T-helper 1 cell treated with Interleukin-12 subunit alpha and Interleukin-12 subunit beta and Interleukin-4 antibody, amounts not matched to agents 30 ng/mL and 1 ng/mL, for 36 hours (primary cell): ENCODE data around the gene COL25A1. TPM values are rescaled to one million over a fixed set of nuclear protein-coding genes. Genes with fewer than 3 reads are reported as not detected.
"Not testable (repeated sequence)": the region's sequence is repeated elsewhere in the genome, so short reads cannot be mapped to it uniquely, and the experiment has no call there.

Source experiments
- intact Hi-C: fragments of 100-400 bp; cut with micrococcal nuclease; formaldehyde crosslinking; loops from one replicate; pipeline ENCODE4 v1.15.1; 2024
- total RNA-seq: library from RNA; stranded (reverse); gene quantifications from 2 replicates; pipeline ENCODE4 v1.2.3, GENCODE V29; 2022

The COL25A1 gene
- total RNA-seq, 1 donor from 2014 or later: not detected

DNA sequence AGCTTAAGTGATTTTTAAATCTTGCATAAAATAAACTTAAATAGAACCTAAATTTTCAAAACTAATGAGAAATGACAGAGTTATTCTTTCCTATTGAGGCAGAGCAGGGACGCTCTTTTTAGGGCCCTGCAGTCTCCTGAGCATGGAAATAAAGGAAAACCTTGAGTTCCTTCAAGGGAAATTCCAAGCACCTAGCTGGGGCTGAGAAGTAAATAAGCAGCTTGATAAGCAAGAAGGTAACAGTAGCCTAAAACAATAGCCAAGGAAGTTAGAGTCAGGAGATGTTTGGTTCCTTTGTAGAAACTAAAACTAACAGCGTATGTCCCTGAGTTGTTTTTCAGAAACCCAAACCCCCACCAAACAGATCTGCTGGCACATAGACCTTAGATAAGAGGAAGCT, 174.6 kb downstream of the COL25A1 start:
- intact Hi-C loops: no loop called here

DNA sequence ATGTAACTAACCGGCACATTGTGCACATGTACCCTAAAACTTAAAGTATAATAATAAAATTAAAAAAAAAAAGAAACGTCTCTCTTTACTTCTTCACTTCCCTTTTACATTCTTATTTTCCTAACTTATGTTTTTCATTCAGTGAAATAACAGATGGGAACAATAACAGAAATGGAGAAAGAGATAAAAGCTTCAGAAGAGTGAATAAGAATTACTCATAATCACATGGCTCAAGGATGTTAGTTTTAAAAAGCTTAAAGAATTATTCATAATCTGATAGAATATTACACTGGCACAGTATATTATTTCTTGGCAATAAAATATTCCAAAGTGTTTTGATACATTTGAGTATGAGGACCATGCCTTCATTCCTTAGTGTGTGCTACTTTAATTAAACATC, 175.6 kb downstream of the COL25A1 start:
- intact Hi-C loops: no loop called here

DNA sequence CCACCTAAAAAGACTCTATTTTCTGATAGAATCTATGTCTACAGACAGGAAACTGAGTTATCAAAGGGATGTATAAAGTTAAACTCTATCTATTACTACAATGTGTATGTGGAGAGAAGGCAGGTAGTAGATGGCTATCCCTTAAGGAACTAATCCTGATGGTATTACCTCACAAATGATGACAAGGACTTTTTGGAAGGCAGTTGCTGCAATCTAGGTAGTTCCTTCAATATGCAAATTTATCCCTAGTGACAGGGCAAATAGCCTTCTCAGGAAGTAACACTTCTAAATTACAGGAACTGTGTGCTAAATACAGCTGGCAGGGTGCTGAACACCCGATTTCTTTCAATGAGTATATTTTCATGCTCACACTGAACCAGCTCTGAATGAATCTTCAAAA, 177.4 kb downstream of the COL25A1 start:
- intact Hi-C loops: no loop called here

DNA sequence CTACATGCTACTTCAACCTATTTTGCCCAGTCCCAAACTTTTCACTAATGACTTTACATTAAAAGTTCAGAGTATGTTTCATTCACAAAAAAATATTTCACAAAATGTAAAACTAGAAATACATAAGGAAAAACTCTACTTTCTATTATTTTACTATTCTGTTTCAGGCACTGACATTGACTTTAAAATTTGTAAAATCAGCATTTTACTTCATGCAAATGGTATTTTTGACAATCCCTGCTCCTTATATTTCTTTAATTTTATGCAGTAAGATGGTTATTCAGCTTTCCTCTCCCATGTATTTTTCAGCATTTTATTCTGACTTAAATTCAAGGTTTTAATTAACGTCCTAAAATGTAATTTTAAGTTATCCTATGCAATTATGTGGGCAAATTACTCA, 178.5 kb downstream of the COL25A1 start:
- intact Hi-C loops: no loop called here

DNA sequence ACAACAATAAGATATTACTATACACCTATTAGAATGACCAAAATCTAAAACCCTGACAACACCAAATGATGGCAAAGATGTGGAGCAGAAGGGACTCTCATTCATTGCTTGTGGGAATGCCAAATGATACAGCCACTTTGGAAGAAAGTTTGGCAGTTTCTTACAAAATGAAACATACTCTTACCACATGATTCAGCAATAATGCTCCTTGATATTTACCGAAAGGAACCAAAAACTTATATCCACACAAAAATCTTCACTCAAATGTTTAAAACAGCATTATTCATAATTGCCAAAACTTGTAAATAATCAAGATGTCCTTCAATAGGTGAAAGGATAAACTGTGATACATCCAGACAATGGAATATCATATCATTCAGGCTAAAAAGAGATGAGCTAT, 180.9 kb downstream of the COL25A1 start:
- intact Hi-C loops: no loop called here

DNA sequence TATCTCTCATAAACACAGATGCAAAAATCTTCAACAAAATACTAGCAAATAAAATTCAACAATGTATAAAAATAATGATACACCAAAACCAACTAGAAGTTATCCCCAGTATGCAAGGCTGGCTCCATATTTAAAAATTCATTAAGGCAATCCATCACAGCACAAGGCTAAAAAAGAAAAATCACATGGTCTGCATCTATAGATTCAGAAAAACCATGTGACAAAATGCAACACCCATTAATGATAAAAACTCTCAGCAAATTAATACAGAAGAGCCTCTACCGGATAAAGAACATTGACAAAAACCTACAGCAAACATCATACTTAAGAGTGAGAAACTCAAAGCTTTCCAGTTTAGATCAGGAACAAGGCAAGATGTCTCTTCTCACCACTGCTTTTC, 182.6 kb downstream of the COL25A1 start:
- intact Hi-C loops: no loop called here

DNA sequence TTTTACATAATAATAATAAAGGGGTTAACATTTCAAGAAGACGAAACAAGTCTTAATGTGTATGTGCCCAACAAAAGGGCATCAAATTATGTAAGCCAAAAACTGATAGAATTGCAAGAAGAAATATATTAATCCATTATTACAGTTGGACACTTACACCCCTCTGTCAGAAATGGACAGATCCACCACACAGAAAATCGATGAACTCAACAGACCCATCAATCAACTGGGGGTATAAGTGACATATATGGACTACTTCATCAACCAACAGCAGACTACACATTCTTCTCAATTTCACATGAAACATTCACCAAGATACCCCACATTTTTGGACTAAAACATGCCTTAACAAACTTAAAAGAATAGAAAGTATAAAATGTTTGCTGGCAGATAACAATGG, 183.8 kb downstream of the COL25A1 start:
- intact Hi-C loops: no loop called here

DNA sequence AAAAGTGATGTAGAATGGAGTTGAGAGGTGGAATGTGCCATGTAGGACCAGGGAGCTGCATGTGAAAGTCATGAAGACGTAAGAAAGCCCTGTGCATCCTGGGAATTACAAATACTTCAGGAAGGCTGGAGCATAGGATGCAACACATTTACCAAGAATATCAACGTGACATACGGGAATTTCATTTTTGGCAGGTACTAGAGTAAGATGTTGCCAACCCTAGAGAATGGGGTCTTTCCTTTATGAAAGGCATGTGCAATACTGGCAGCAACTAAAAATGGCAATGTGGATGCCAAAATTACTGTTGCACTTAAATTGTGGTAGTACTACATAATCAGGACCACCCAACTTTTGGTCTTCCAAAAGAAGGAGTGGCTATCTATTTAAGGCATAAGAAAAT, 188.0 kb downstream of the COL25A1 start:
- intact Hi-C loops: no loop called here

DNA sequence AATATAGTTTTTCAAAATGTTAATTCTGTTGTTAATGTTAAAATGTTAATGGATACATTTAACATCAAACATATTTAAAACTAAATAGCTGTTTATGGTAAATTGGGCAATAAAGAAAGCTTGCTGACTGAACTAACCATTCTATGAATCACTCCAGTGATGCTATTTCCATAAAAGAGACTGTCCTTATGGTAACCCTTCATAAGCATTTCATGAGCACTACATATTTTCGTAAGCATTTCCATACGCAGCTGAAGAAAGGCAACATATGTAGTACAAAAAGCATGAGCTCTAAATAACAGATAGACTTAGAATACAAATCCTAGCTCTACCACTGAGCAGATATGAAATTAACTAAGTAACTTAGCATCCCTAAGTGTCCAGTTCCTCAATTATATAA, 188.9 kb downstream of the COL25A1 start:
- intact Hi-C loops: no loop called here

DNA sequence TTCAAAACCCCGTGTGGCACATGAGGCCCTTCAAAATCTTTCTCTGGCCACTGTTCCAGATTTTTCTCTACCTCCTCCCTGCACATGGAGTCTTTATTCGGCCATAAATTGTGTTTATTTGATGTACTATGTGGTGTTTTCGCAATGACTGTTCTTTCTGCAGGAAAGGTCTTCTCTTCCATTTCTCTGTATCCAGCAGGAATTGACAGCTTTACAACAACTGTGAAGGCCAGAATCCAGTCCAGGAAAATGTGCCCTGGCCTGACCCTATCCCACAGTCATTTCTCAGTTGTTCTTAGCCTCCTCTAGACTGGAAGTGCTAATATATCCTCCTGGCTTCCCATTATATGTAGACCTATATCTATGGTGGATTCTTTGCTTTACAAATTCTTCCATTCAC, 191.4 kb downstream of the COL25A1 start:
- intact Hi-C loops: no loop called here

DNA sequence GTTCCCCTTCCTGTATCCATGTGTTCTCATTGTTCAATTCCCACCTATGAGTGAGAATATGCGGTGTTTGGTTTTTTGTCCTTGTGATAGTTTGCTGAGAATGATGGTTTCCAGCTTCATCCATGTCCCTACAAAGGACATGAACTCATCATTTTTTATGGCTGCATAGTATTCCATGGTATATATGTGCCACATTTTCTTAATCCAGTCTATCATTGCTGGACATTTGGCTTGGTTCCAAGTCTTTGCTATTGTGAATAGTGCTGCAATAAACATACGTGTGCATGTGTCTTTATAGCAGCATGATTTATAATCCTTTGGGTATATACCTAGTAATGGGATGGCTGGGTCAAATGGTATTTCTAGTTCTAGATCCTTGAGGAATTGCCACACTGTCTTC, 194.2 kb downstream of the COL25A1 start:
- intact Hi-C loops: not testable (repeated sequence)

DNA sequence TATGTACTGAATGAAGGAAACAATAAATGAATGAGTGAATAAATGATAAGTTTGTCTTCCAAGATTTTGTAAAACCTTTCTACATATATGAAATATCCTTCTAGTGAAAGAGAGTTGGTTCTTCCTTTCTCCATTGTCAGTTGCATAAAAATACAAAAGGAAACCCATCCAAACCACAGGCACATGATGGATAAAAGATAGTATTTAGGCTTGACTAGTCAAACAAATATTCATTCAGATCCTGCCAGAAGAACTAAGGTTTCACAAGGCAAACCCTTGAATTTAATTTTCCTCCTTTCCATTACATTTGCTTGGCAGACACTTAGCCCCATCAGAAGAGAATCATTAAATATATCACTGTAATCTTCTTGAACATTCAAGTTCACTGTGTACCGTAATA, 208.4 kb downstream of the COL25A1 start:
- intact Hi-C loops: no loop called here

DNA sequence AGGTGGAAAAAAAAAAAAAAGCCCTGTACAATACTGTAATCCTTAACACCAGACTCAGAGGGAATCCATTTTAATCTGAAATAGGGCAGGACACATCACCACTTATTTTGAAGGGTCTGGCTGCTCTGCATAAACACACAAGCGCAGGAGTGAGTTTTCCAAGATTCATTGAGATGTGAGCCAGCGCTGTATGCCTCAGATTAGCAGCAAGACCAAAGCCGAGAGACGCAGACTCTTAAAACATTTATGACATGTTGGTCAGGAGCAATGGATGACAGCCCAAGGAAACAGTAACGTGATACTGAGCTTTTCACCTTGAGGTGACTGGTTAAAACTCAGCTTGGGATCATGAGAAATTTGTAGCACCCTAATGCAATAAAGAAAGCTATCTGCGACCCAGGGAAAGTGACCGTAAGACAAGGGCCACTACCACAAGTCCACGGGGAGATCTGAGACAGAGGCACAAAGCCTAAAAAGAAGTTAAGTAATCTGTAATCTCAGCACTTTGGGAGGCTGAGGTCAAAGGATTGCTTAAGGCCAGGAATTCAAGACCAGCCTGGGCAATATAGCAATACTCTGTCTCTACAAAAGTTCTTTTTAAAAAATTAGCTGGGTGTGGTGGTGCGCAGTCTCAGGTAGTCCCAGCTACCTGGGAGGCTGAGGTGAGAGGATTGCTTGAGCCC, 210.6 kb downstream of the COL25A1 start:
- intact Hi-C loops: no loop called here

DNA sequence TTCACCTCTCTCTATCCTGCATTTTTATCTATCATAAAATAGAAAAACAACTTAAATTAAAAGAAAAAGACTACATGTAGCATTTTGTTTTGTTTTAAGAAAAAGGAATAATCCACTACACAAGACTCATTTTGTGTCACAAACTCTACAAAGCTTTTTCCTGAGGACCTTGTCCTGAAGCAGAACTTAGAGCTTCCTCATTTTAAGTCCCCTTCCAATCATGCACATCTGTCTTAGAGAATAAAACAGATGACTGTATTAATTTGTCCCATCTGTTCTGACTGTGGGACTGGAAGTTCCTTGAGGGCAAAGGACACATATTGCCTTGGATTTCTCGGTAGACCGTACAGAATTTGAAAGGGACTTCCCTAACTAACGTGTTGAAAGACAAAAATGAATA, 218.5 kb downstream of the COL25A1 start:
- intact Hi-C loops: no loop called here

DNA sequence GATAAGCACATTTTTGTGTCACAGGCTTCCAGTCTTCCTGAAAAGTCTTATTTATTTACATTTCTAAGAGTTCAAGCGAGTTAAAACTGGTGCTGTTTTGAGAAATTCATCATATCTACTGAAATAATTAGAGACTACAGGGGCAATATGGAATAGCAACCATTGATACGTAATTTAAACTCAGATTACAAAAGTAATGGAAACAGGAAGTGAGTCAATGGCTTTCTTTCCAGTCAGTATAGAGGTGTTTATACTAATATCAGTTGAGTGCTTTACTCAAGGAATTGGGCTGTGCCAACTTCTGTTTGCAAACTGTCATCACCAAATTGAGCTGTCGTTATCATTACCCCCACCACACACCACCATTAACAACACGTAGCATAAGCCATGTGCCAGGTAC, 222.7 kb downstream of the COL25A1 start:
- intact Hi-C loops: no loop called here

DNA sequence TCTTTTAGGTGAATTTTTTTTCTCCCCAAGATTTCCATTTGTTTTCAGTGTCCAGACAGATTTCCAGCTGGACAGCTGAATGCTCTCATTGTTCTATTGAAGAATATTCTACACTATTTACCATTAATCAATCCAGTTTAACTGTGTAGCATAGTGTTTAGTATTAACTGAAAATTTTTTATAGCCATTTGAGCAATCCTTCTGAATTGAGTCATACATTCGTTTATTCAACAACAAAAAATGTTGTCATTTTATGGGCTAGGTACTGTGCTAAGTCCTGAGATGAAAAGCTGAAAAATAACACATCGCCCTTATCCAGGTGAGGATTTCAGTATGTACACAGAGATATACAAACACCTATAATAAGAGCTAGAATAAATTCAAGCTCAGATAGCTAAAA, 223.3 kb downstream of the COL25A1 start:
- intact Hi-C loops: no loop called here

DNA sequence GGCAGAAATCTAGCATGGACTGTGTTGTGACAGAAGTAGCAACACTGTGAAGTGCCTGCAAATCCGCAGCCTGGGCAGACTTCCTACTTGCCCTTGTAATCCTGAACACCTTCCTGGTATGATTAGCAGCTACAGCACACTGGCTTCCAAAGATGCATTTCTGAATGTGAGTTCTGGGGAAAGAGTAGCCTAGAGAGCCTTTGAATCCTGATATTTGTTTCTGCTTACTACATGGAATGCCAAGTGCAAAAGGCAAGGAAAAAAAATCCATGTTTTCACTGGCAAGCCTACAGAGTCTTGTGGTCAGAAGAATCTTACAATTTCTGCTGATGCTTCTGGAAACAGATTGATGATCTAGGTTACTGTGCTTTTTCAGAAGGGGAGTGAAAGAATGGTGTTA, 223.7 kb downstream of the COL25A1 start:
- intact Hi-C loops: no loop called here

DNA sequence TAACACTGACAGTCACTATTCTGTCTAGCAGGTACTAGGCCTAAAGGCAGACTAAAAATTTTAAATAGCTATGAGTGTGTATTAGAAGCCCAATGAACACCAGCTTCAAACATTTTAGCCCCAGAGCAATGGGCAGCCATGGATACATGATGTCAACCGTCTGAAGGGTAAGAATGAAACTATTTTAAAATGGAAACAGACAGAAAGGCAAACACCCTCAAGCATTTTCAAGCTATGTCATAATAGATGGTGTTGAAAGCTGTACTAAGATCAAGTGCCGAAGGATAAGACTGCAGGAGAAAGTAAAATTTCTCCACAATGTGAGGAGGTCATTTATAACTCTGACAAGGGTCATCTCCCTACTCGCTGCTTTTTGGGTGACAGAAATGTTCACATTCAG, 225.0 kb downstream of the COL25A1 start:
- intact Hi-C loops: no loop called here

DNA sequence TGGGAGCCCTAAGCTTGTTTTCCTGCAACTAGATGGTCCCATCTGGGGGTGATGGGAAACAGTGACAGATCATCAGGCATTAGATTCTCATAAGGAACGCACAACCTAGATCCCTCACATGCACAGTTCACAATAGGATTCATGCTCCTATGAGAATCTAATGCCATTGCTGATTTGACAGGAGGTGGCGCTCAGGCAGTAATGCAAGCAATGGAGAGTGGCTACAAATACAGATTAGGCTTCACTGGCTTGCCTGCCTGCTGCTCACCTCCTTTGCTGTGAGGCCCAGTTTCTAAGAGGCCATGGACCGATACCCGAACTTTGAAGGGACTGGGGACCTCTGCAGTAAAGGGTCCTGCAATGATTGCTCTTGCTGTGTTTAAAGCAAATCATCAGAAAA, 225.7 kb downstream of the COL25A1 start:
- intact Hi-C loops: loop anchor here (1.0 kb wide), 1 partner anchor 330 kb away; no protein-coding TSS in a partner anchor

DNA sequence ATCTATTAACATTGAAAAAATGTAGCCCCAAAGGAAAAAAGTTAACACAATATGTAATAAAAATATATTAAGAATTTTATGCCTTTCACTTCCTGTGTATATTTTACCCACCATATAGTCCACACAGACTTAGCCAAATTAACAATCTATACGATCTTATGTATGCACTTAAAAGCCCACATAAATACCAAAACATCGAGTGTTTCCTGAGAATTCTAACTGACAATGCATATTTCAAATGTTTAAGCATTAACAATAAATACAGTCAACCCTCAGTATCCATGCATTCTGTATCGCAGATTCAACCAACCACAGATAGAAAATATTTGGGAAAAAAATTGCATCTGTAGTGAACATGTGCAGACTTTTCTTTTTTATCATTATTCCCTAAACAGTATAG, 226.8 kb downstream of the COL25A1 start:
- intact Hi-C loops: loop anchor here (1.0 kb wide), 1 partner anchor 331 kb away; no protein-coding TSS in a partner anchor

DNA sequence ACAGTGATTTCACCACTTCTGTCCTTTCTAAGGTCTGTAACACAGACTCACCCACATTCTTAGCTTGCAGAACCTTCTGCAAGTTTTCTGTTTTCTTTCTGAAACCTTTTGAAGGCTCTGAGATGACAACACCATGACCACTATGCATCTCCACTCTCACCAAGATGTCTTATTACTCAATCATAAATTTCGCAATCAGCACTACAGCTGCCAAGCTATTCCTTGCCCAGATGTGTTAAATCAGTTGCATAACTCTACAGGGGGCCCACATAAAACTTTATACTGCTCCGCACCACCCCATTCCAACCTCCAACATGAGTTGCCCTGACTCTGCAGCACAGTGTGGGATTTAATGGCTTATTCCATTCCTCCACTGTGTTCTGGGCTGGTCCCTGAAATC, 229.9 kb downstream of the COL25A1 start:
- intact Hi-C loops: no loop called here

DNA sequence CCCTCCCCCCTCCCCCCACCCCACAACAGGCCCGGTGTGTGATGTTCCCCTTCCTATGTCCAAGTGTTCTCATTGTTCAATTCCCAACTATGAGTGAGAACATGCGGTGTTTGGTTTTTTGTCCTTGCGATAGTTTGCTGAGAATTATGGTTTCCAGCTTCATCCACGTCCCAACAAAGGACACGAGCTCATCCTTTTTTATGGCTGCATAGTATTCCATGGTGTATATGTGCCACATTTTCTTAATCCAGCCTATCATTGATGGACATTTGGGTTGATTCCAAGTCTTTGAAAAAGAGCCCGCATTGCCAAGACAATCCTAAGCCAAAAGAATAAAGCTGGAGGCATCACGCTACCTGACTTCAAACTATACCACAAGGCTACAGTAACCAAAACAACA, 231.8 kb downstream of the COL25A1 start:
- intact Hi-C loops: not testable (repeated sequence)

DNA sequence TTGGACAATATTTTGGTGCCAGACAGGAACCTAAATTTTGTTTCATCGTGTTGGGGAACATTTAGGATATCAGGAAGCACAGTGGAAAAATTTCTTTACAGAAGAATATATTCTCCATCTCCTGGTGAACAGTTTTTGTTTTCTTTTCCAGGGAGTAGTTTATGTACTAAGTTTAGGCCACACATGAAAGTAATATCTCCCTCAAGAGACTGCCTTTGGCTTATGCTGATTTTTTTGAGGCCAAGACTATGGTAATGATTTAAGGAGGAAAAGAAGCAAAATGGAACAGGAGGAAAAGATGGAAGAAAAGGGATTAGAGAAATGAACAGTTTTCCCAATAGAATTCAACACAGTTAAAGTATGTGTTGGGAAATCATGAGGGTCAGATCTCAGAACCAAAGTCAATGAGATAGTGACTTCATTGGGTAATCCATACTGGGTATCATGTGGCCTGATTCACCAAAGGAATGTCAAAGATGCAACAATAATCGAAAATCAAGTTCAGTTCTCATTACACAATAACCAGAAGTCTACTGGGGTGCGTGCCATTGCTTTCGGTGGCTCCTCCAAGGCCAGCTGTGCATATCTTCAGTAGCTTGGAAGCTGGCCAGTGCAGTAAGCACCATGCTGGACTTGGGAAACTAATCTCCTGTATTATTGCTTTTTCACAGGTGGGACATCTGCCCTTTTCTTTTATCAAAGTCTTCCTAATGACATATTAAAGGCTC, 234.8 kb downstream of the COL25A1 start:
- intact Hi-C loops: no loop called here
